Nephron progenitor cell (in vitro differentiated cells): ENCODE data around the gene CCDC54.

Experiments used
- DNase-seq: peaks from one replicate; pipeline ENCODE4 v3.0.0; 2021
- H3K27ac Mint-ChIP-seq: 2 replicates; pipeline ENCODE4 v1.8.0; 2021; ENCODE audit warnings: mild to moderate bottlenecking, moderate library complexity, mixed read lengths
- H3K27me3 Mint-ChIP-seq: 2 replicates; pipeline ENCODE4 v1.8.0; 2021; ENCODE audit warnings: mild to moderate bottlenecking, low read depth, mixed read lengths; ENCODE audit not compliant: poor library complexity
- H3K36me3 Mint-ChIP-seq: 2 replicates; pipeline ENCODE4 v1.8.0; 2021; ENCODE audit warnings: low read depth, mixed read lengths
- H3K4me1 Mint-ChIP-seq: 2 replicates; pipeline ENCODE4 v1.8.0; 2021; ENCODE audit warnings: mixed read lengths
- H3K4me3 Mint-ChIP-seq: 2 replicates; pipeline ENCODE4 v1.8.0; 2021; ENCODE audit warnings: mild to moderate bottlenecking, moderate library complexity, mixed read lengths
- H3K9me3 Mint-ChIP-seq: 2 replicates; pipeline ENCODE4 v1.8.0; 2021; ENCODE audit warnings: mild to moderate bottlenecking, moderate library complexity, mixed read lengths
- CTCF ChIP-seq: fragments of 200-600 bp; sonication (generic); IDR thresholded peaks from 2 replicates; pipeline ENCODE4 v1.5.0; 2021; ENCODE audit warnings: antibody characterized with exemption

Gene CCDC54

DNA sequence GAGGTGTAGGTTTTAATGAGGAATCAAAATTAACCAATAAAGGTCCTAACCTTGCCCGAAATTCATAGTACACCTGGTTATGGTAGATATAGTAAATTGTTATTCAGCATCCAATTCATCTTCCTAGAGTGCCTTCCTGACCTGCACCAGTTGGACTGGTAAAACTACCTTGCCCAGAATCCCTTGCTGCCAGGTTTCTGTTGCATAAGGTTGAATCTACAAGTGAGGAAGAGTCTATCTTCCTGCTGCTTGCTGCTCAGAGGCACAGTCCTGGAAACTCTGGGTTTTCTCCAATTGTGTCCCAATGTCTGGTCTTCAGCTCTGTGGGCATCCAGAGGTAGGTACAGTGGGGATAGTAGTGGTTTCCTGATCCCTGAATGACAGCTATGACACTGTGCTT, 17.3 kb downstream of the CCDC54 start:
- Mint-ChIP-seq H3K36me3 (no peaks in the 10 kb centered on the region), H3K27ac (no peak overlapping the region), H3K27me3 (peaks cover 3% of the 10 kb centered on the region), H3K4me1 (no peaks in the 10 kb centered on the region), H3K9me3 (no peaks in the 10 kb centered on the region), H3K4me3 (no peak overlapping the region)
- no peak for TF ChIP-seq CTCF
- no peak for DNase-seq

DNA sequence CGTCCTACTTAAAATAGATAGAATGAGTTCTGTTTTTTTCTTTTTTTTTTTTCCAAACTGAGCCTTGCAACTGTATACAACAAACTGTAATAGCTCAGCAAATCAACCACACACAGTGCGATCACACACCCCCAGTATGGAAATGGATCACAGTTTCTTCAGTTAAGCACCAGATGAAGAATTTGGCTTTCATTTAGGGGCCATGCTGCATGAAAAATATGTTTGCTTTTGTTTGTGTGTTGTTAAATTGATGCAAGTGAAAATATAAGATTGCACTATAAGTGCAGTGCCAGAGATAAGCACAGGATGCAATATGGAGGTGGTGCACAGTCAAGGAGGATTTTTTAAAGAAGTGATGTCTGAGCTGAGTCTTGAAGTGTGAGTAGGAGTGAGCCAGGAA, 17.8 kb downstream of the CCDC54 start:
- TF ChIP-seq CTCF, result no peak

GRCh38 chr3:107401301-107401700, 24.1 kb downstream of the CCDC54 start:
- Mint-ChIP-seq H3K4me1 (no peaks in the 10 kb centered on the region), H3K27me3 (peaks cover 3% of the 10 kb centered on the region), H3K36me3 (no peaks in the 10 kb centered on the region), H3K4me3 (no peak overlapping the region), H3K27ac (no peak overlapping the region), H3K9me3 (no peaks in the 10 kb centered on the region)
- no peak for DNase-seq
- no peak for TF ChIP-seq CTCF

More for the DNA sequence above, 17.8 kb downstream of the CCDC54 start:
- H3K27me3 Mint-ChIP-seq, result peaks cover 3% of the 10 kb centered on the region
- no peaks in the 10 kb centered on the region for H3K9me3 Mint-ChIP-seq
- H3K36me3 Mint-ChIP-seq, result no peaks in the 10 kb centered on the region
- H3K27ac Mint-ChIP-seq, result no peak overlapping the region
- no peak overlapping the region for H3K4me3 Mint-ChIP-seq
- DNase-seq, result no peak
- no peaks in the 10 kb centered on the region for H3K4me1 Mint-ChIP-seq

- Mint-ChIP-seq H3K36me3 (no peaks in the 10 kb centered on the region), H3K27me3 (peaks cover 3% of the 10 kb centered on the region), H3K9me3 (no peaks in the 10 kb centered on the region), H3K4me1 (no peaks in the 10 kb centered on the region), H3K27ac (no peak overlapping the region), H3K4me3 (no peak overlapping the region)
- no peak for TF ChIP-seq CTCF
- no peak for DNase-seq
Observed at GRCh38 chr3:107402214-107402613, 25.0 kb downstream of the CCDC54 start.

DNA sequence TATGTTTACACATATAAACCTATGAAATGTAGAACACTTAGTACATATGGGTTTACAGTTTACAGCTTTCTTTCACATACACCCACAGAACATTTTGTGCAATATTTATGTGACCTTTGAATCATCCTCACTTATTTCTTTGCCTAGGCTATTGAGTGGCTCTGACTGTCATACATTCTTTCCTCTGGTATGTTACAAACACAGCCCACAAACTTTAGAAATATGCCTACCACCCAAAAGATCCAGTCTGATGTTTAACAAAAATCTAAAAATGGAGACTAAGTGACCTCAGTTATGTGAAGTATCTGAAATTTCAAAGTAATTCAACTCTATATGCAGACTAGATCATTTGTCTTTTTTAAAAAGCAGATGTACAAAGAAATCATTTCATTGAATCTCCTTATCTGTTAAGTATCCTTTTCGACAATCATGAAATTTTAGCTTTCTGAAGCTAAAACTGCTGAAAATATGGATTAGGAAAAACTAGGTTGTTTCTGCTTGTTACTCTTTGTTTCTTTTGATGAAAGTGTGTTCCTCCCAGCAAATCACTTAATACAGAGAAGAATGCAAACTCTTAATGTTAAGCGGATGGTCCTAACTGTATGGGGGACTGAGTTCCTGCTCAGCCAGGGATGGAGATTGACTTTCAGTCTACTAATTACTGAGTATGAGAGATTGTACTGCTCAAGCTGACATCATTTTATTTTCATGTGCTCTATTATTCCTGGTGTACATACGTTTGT, 27.7 kb downstream of the CCDC54 start:
- DNase-seq, result no peak
- H3K27ac Mint-ChIP-seq, result no peak overlapping the region
- peaks cover 7% of the 10 kb centered on the region for H3K36me3 Mint-ChIP-seq
- no peaks in the 10 kb centered on the region for H3K4me1 Mint-ChIP-seq
- H3K9me3 Mint-ChIP-seq, result peaks cover 21% of the 10 kb centered on the region
- no peak overlapping the region for H3K4me3 Mint-ChIP-seq
- no peak for TF ChIP-seq CTCF
- H3K27me3 Mint-ChIP-seq, result no peaks in the 10 kb centered on the region

DNA sequence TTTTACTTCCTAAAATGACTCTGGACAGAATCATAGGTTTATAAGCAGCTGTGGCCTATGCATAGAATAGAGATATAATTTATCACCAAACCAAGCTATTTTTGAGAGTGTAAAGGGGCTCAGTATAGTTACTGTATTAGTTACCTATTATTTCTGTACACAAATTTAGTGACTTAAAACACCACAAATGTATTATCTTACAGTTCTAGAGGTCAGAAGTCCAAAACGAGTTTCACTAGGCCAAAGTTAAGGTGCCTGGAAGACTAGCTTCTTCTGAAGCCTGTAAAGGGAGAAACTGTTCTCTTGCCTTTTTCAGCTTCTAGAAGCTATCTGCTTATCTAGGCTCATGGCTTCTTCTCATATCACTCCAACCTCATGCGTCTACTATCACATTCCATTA, 30.1 kb downstream of the CCDC54 start:
- Mint-ChIP-seq H3K36me3 (peaks cover 7% of the 10 kb centered on the region), H3K9me3 (peaks cover 32% of the 10 kb centered on the region)

More for the DNA sequence above, 30.1 kb downstream of the CCDC54 start:
- no peaks in the 10 kb centered on the region for H3K4me1 Mint-ChIP-seq
- H3K27me3 Mint-ChIP-seq, result no peaks in the 10 kb centered on the region
- TF ChIP-seq CTCF, result no peak
- H3K4me3 Mint-ChIP-seq, result no peak overlapping the region
- DNase-seq, result no peak
- H3K27ac Mint-ChIP-seq, result no peak overlapping the region
